T-helper 2 cell treated with Interferon-gamma antibody and Interleukin-4, amounts not matched to agents 100 ng/mL and 5 ng/mL, for 36 hours (primary cell): ENCODE measurements around the gene CD40LG. TPM values are rescaled to one million over a fixed set of nuclear protein-coding genes. Genes with fewer than 3 reads are reported as not detected.

ENCODE experiments used
- intact Hi-C: fragments of 100-400 bp; cut with micrococcal nuclease; formaldehyde crosslinking; loops from one replicate; pipeline ENCODE4 v1.15.1; 2023
- total RNA-seq: library from RNA; stranded (reverse); gene quantifications from 2 replicates; pipeline ENCODE4 v1.2.3, GENCODE V29; 2022

The CD40LG gene
- total RNA-seq = 153 and 157 TPM in 2 replicates

DNA sequence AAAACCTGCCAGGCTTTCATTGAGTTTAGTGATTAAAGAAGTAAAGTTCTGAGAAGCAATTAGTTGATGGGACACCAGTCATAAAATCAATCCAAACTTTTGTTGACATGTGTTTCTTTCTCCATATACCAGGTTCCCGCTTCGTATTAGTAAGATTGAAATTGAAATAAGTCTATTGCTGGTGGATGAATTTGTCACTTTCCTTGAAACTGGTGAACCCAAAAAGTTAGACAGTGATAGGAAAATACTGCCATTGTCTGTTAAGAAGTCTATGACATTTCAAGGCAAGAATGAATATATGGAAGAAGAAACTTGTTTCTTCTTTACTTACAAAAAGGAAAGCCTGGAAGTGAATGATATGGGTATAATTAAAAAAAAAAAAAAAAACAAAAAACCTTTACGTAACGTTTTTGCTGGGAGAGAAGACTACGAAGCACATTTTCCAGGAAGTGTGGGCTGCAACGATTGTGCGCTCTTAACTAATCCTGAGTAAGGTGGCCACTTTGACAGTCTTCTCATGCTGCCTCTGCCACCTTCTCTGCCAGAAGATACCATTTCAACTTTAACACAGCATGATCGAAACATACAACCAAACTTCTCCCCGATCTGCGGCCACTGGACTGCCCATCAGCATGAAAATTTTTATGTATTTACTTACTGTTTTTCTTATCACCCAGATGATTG, at the start of gene CD40LG:
Gene CD40LG, plus strand, starts transcription at position 482 of the 684 bp plus-strand sequence. Its CDS starts 91 bp downstream, at position 573.
- intact Hi-C loops = loop anchor here (2.0 kb wide), 2 partner anchors 15 to 39 kb away; no protein-coding TSS in a partner anchor

DNA sequence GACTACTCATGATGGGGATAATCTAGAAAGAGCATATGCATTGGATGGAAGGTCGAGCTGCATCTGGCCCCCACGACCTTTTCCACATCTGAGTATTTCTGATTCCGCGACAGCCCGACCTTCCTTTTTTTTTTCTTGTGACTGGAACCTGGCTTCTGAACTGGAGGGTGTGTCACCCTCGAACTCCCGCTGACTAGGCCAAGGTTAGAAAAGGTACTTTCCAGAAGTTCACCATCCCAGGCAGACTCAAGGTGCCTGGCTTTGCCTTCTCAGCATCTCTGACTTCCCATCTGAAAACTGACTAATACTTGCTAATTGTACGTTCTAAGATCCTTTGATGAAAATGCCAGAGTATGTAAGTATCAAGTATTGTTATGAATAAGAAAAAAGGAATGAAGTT, 49.3 kb upstream of the CD40LG start:
- intact Hi-C loops = no loop called here

DNA sequence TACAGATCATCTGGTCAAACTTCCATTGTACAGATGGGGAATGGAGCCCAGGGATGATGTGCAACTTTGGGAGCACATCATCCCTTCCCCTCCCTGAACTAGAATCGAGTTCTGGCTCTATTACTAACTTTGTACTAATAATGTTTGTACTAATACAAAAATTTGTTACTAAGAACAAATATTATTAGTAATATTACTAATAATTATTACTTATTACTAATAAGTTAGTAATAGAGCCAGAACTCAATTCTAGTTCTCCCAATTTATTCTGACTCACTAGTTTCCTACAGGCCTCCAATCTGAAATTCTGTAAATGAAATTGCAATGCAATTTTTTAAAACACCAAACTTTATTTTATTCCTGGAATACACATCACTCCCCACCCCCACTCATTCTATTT, 47.9 kb upstream of the CD40LG start:
- intact Hi-C loops = no loop called here

DNA sequence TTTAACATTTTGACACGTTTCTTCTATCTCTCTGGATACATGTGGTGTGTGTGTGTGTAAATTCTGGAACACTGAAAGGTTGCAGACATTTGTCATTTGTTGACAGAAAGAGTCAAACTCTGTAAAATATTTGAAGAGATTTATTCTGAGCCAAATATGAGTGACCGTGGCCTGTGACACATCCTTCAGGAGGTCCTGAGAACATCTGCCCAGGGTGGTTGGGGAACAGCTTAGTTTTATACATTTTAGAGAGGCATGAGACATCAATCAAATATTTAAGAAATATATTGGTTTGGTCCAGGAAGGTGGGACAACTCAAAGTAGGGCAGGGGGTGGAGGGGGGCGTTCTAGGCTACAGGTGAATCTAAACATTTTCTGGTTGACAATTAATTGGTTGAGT, 40.7 kb upstream of the CD40LG start:
- intact Hi-C loops = no loop called here

DNA sequence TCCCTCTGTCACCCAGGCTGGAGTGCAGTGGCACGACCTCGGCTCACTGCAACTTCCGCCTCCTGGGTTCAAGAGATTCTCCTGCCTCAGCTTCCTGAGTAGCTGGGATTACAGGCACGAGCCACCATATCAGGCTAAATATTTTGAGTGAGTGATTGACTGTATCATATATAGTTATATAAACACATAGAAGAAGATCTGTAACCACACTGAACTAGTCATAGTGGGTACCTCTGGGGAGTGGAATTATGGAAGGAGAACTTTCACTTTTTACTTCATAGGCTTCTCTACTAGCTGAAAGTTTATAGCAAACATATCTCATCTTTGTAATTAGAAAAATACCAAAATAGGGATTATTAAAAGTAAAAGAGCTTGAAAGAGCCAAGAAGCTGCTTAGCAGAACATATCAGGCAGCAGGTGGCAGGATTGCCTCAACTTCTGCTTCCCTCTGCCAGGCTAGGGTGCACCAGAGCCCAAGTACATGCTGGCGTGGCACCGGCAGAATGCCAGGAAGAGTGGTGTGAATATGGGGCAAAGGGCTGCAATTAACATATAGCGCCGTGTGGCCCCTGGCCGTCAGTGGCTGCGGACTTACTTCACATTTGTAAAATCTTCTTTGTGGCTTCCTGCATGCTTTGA, 39.5 kb upstream of the CD40LG start:
- intact Hi-C loops = loop anchor here (1.0 to 2.0 kb wide), 3 partner anchors 26 to 86 kb away; no protein-coding TSS in a partner anchor

DNA sequence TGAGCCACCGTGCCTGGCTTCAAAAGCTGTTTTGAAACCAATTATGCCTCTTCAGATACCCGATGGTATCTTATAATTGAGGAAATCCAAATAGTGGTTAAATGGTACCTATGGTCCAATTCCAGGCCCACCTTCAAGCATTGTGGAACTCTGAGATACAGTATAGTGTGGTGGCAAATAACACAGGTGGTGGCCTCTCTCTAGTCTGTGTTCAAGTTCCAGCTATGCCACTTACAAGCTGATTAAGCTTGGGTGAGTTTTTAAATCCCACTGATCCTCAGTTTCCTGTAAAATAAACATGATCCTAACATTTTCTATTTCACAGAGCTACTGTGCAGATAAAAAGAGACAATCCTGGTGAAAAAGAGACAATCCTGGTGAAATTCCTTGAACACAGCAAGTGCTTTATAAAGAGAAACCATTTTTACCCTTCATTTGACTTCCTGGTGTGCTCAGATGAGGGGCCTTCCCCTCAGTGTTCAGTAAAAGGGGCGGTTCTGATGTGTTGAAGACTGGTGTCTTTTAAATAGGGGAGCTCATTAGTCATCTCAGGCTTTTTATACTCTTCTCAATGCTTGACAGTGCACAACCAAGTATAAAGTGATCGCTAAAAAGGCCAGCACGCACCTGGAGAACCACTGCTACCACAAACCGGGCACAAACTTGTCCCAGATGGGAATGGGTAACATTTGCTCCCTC, 30.8 kb upstream of the CD40LG start:
- intact Hi-C loops = no loop called here

DNA sequence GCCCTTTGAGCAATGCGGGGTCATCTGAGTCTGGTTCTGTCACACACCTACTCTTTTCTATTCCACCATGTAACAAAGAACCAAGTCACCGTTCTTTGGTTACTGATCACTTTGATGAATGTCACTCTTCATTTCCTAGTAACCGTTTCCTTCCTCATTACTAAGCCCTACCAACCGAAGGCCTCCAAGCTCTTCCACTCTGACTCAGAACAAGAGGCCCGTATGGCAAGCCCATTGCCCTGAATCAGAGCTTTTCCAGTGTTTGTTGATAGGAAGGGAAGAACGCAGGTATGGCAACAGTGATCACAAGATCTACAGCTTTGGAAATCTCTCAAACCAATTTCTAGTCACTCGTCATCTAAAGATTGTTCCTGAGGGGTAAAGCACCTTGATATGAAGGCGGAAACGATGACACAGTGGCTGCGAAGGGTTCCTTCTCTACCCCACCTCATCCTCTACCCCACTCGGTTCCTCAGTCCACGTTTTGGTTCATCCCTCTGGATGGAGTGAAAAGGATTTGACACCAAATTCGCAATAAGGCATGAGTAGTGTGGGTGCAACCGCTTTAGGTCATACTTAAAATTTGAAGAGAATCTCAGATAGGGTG, 28.0 kb upstream of the CD40LG start:
- intact Hi-C loops = loop anchor here (1.0 to 2.0 kb wide), 2 partner anchors 9 to 15 kb away; no protein-coding TSS in a partner anchor

DNA sequence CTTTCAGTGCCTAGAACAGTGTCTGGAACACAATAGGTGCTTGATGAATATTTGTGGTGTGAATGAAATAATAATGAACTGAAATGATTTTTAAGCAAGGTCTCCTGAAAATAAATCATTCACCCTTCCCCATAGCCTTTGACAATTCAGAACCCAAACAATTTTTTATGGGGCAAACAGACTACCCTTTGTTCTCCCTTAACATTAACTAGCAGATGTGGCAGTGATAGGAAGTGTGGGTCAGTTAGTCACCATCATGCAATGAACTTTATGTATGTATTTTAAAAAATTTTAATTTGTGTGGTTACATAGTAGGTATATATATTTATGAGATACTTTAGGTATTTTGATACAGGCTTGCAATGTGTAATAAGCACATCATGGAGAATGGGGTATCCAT, 27.2 kb upstream of the CD40LG start:
- intact Hi-C loops = loop anchor here (1.0 to 2.0 kb wide), 2 partner anchors 9 to 14 kb away; no protein-coding TSS in a partner anchor

DNA sequence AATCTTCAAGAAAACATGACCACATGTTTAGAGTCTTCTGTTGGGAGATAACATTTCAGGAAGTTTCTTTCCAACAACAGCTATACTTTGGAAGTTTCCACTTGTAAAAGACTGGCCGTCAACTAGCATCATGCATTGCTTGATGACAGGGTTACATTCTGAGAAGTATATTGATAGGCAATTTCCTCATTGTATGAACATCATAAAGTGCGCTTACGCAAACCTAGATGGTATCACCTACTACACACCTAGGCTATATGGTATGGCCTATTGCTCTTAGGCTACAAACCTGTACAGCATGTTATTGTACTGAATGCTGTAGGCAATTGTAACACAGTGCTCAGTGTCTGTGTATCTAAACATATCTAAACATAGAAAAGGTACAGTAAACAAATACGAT, 25.4 kb upstream of the CD40LG start:
- intact Hi-C loops = no loop called here

DNA sequence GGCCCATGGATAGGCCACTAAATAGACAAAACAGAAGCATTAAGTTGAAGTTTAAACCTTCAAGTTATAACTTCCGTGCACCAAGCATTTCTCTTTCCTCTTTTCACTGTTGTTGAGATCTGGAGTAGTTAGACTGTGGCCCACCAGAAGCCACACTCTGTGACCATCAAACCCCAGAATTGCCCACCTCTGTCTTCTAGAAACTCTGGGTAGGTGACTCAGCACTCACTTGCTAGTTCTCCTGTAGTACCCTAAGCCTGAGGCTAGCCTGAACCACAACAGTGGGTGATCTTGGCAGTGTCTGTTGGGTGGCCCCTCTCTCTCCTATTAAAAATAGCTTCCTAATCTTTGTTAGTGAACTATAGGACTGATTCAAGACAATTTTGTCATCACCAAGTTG, 24.6 kb upstream of the CD40LG start:
- intact Hi-C loops = no loop called here

DNA sequence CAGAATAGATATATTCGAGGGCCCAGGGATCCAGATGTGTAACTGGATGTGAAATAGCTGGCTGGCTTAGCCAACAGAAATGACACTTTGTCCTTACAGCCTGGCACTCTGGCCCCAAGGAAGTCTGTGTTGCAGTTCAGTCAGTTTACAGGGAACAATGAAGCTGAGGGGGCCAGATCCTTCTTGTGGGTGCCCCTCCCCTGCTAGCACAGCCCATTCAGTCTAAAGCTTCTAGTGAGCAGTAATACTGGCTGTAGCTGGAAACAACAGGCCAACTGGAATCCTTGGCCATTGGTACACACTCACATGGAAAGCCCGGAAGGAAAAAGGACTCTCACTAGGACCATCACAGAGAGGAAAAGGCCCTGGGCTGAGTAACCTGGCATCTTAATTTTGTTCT, 22.7 kb upstream of the CD40LG start:
- intact Hi-C loops = loop anchor here (5.0 kb wide), 2 partner anchors 38 to 47 kb away; no protein-coding TSS in a partner anchor

DNA sequence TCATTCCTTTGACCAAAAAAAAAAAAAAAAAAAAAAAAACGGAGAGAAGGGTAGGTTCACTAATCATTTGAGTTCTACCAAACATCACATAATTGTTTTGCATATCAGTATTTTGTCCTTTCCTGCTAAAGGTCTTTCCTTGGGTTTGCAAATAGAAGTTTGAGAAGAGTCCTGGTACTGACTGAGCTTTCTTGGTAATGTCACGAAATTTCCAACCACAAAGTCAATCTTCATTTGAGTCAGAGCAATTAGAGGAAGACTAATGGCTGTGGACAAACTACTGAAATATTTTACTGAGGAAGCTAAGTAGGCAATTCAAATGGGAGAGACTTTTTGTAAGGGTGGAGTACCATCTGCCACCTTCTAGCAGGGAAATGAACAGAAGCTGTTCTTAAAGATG, 21.7 kb upstream of the CD40LG start:
- intact Hi-C loops = loop anchor here (1.0 to 5.0 kb wide), 3 partner anchors 9 to 46 kb away; no protein-coding TSS in a partner anchor

DNA sequence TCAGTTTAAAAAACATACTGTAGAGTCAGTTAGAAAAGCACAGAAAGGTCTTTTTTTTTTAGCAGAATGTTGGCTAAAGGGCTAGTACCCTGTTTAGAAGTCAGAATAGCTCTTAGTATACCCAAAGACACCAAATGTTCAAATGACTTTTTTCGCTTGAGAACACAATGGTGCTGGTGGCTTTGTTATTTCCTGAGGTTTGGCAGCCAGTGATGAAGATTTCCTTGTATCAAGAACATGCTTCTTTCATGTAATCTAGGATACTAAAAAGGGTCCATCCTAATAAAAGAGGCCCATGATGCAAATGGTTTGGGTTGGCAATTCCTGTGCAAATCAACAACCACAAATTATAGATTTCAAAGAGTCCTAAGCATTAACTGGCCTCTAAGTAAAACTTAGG, 21.1 kb upstream of the CD40LG start:
- intact Hi-C loops = loop anchor here (1.0 to 5.0 kb wide), 3 partner anchors 8 to 45 kb away; no protein-coding TSS in a partner anchor

DNA sequence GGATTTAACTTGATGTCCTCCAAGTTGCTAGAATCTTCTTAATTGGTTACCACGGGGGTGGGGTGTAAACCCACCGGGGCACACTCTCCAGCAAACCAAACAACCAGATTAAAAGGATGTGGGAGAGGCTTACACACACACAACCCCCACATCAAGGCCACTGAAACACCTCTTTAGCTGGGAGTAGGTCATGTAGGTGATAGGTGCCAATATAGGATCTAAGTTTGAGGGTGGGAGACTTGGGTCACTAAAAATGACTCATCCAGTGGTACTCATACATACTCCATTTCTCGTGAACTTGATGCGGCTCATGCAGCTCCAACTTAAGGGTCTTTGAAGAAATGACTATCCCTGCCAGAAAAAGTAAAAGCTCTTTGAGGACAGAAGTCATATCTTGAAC, 20.5 kb upstream of the CD40LG start:
- intact Hi-C loops = loop anchor here (5.0 kb wide), 2 partner anchors 40 to 45 kb away; no protein-coding TSS in a partner anchor

DNA sequence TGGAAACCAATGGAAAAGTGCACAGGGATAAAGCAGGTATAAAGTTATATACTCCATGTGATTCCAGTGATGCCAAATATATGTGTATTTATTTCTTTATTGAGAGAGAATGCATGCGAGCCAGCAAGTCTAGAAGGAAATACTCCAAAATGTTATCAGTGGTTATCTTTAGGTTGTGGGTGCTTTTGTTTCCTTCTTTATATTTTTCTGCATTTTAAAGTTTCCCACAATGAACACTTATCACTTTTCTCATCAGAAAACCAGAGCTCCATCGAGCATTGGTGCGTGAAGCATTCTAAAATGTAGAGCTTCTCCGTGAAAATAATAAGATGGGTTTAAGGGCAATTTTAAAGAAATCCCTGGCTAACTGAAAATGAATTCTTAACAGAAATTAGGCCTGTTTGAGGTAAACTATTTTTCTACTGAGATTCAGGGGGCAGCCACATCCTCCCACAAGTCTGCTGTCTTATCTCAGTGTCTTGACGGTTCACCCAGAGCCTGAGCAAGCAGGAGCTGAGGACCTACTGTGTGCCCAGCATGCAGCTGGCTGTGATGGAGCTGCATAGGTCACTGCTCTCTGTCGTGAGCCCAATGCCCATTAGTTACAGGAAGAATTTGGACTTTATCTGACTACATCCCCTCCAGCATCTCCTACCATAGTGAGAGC, 18.7 kb upstream of the CD40LG start:
- intact Hi-C loops = loop anchor here (1.0 to 5.0 kb wide), 4 partner anchors 9 to 43 kb away; no protein-coding TSS in a partner anchor

DNA sequence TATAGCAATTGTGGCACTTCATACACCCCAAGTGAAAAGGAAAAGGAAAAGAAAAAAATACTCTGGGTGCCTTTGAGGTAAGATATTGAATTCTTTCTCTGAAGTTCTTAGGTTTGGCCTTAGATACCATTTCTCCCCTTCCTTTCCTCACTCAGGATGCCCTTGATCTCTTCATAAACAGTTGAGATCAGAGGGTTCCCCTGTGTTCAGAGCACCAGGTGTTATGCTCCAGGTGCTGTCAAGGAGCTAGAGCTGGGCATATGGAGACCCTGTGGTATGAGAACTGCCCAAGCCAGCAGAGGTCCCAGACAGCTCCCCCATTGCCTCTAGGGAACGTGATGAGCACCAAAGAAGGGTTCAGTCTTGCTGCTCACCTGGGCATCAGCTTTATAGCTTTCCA, 17.1 kb upstream of the CD40LG start:
- intact Hi-C loops = no loop called here

DNA sequence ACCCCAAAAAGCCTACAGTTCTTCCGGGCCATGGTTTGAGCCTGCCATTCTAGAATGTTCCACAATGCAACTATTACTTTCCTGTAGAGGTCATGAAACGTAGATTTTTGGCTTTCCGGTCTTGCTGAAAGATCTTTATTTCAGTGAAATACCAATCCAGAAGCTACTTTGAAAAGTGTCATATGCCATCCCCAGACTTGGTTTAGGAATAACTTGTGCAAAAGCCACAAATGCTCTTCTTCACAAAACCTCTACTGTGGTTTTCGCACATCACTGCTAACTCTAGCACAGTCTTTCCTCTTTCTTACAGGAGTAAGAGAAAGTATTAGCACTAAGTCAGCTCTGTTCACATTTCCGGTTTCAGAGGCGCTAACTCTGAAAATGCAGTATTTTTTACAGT, 12.7 kb upstream of the CD40LG start:
- intact Hi-C loops = loop anchor here (1.0 to 2.0 kb wide), 3 partner anchors 9 to 26 kb away; no protein-coding TSS in a partner anchor

DNA sequence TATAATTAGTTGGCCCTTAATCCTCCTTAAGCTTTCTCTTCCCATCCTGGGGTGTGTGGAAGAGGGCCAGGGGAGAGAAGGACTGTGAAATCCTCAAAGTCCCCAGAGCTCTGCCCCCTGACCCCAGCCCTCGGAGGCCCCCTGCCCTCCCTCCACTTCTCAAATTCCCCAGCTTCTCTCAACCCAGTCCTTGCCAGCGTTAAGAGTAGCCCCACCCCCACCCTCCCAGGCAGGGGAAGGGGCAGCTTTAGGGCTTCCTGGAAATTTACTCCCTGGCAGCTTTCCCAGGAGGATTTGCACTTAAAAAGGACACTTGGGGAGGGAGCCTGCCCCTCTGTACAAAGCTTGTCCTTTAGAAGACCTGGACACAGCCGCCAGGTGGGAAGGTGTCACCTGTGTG, 11.8 kb upstream of the CD40LG start:
- intact Hi-C loops = no loop called here

DNA sequence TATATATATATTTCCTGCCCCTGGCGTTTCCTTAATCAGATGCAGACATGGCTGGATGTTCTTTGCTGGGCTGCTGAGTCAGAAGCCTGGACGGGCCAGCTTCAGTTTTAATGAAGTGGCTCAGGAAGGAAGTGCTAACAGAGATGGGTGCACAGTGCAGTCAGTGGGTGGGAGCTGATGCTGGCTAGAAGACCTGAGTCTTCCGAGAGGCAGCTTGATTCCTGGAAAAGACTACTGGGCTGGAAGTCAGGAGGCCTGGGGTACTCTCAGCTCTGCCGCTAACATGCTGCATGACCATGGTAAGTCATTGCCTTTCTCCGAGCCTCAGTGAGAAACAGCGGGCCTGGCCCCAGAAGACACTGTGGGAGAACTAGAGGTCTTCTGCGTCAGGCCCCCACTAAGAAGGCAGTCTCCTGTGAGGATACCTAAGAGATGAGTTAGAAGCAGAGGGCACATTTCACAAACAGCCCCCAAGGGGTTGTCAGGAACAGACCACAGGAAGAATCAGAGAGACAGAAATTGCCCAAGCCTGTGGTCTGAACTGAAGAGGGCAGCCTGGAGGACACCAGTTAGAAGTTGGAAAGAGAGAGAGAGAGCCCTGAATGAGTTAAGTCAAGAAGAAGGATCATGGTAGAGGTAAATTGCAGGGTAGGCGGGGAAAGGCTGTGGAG, 8.3 kb upstream of the CD40LG start:
- intact Hi-C loops = no loop called here

DNA sequence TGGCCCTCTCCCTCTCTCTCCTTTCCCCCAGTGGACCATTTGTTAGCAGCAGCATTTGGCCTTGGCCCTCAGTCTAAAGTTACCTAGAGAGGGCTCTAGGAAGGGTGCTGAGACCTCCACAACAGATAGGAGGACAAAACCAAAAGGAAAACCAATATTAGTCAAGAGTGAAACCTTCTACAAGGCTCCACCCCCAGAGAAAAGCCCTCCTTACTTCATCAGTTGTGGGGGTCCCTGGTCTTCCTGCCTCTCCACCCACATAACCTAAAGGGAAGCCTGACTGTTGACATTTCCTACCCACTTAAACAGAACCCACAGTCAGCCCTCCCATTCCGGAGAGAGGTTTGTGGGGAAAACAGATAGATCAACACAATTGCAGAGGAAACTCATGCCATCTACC, 4.7 kb upstream of the CD40LG start:
- intact Hi-C loops = no loop called here
